Stimulated activated CD4-positive, alpha-beta T cell treated with anti-CD3 and anti-CD28 coated beads, Interleukin-1b, Interleukin-23, amount 100 ng/mL, for 48 hours (primary cell): ENCODE results near the gene SOX8.

ENCODE experiments used
- DNase-seq: peaks from one replicate; pipeline ENCODE4 v3.0.0-alpha.2; 2020

Gene SOX8

GRCh38 chr16:988471-989353 lies 7.1 kb downstream of the SOX8 start:
- no peak for DNase-seq

DNA sequence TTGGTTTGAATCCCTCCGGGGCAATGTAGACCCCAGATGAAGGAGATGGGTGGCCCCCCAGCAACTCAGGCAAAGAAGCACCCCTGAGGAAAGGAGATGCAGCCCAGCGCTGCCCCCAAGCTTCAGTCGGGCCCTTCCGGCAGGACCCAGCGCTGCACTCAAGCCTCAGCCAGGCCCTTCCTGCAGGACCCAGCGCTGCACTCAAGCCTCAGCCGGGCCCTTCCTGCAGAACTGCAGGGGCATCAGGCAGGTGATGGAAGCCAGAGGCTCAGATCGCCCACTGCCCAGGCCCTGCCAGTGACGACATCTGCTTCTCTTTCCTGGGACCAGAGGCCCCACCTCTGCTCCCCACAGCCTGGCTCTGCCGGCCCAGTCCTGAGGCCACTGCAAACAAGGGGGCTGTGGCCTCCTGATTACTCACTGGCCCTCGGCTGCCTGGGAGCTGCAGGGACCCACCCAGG lies 7.8 kb downstream of the SOX8 start:
- no peak for DNase-seq

DNA sequence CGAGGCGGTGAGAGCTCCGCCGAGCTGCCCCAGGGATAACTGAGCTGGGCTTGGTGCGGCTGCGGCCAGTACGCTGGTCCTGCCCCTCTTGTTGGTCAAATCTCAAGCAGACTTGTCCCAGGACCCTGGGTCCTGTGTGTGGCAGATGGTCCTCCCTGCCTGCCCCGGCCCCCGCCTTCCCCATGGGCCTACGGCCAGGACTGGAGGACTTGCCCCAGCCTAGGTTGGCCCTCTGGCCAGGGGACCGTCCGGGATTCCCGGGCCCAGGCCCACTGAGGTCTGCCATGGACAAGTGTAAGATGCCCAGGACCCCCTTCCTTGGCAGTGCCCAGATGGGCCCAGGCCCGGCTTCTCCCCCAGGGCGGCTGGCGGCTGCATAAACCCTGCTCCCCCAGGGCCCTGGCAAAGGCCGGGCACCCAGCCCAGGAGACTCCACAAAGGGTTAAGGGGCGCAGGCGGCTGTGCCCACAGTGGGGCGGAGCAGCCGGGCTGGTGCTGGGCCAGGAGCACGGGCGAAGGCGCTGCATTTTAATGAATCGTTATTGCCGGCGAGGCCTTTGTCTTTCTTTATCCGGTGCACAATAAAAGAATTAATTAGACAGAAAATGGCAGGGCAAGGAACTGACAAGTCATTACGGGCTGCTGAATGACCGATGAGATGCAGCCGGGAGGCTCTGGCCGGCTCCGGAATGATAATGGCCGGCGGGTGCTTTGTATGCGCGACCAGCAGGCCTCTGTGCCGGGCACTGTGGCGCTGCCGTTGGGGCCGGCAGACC lies 9.1 kb downstream of the SOX8 start:
- no peak for DNase-seq

GRCh38 chr16:991345-991744 lies 9.8 kb downstream of the SOX8 start:
- DNase-seq = no peak

GRCh38 chr16:991773-992172 lies 10.2 kb downstream of the SOX8 start:
- no peak for DNase-seq

GRCh38 chr16:993731-994130 lies 12.2 kb downstream of the SOX8 start:
- DNase-seq = no peak

- no peak for DNase-seq
Measured at GRCh38 chr16:995087-995486, 13.5 kb downstream of the SOX8 start.

DNA sequence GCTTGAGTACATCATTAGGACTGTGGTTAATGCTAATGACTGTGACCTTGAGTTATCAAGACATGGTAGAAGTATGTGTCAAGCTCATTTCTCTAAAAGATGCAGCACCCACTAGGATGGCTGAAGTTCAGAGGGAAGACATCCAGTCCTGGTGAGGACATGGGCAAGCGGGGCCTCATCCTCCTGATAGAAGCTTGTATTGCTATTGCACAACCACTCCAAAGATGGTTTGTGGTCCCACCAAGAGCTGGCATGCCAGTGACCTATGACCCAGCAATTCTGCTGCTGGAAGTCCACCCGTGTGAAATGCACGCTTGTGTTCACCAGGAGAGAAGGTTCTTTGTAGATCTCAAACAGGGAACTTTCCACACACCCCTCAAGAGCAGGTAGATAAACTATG lies 14.2 kb downstream of the SOX8 start:
- no peak for DNase-seq

GRCh38 chr16:996681-997080 lies 15.1 kb downstream of the SOX8 start:
- no peak for DNase-seq

GRCh38 chr16:997440-998051 lies 16.0 kb downstream of the SOX8 start:
- DNase-seq = peak; percentile 43

DNA sequence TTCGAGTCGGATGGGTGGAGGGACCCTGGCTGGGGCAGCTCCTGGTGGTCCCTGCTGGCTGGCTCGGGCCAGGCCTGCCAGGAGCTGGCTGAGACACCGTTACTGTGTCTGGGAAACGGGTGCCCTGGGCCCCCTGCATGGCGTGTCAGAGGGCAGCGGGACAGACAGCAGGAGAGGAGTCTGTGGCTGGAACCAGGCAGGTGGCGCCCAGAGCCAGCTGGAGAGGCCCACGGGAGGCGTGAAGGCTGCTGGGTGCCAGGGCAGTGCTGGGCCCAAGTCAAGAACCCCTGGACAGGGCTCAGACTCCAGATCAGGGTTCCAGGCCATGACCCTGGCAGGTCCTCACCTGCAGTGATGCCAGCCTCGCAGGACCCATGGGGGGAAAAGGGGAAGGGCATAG lies 16.6 kb downstream of the SOX8 start:
- no peak for DNase-seq

DNA sequence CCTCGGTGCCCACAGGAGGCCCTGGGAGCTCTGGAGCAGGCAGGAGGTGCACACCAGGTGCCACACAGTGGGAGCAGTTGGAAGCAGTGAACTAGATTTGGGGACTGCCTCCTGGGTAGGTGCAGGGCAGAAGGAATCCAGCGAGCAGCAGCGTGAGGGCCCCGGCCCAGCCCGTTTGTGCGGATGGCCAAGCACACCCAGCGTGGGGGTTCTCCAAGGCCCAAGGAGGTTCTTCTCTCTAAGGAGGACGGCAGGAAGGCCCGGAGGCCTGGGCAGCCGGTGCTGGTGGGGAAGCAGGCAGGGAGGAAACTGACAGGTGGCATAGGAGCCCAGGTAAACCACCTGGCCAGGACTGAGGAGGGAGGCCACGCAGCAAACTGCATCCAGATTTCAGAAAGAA lies 17.0 kb downstream of the SOX8 start:
- no peak for DNase-seq

- DNase-seq = no peak
Measured at GRCh38 chr16:999677-1000076, 18.1 kb downstream of the SOX8 start.

GRCh38 chr16:1000608-1001007 lies 19.0 kb downstream of the SOX8 start:
- no peak for DNase-seq

DNA sequence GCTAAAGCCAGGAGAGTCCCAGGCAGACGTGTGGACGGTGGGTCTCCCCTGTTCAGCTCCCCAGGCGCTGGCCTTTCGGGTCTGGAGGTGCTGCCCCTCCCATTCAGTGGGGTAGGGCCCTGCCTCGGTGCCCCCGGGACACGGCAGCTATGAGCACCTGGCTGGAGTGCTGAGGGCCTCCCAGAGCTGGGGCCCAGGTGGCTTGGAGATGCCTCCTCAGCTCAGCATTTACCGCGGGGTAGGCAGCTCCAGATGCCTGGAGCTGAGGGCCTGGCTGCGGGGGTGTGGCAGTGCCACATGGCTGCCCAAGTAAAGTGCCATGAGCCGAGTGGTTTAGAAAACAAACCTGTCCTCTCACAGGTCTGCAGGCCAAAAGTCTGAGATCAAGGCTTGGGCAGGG lies 19.5 kb downstream of the SOX8 start:
- no peak for DNase-seq

GRCh38 chr16:1002399-1003166 lies 21.0 kb downstream of the SOX8 start:
- DNase-seq = peak; percentile 87

- peak; percentile 61 for DNase-seq
Measured at GRCh38 chr16:1003391-1004347, 22.1 kb downstream of the SOX8 start.

GRCh38 chr16:1005286-1005685 lies 23.7 kb downstream of the SOX8 start:
- no peak for DNase-seq

DNA sequence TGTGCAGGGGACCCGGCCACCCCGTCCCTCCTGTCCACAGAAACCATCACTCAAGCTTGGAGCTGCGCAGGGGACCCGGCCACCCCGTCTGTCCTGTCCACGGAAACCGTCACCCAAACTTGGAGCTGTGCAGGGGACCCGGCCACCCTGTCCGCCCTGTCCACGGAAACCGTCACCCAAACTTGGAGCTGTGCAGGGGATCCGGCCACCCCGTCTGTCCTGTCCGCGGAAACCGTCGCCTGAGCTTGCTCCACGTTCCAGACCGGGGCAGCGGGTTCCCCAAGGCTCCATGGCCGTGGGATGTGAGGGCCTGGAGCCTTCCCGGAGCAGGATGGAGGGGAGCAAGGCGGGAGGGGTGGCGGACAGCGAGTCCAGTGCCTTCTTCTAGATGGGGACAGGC lies 25.2 kb downstream of the SOX8 start:
- no peak for DNase-seq

DNA sequence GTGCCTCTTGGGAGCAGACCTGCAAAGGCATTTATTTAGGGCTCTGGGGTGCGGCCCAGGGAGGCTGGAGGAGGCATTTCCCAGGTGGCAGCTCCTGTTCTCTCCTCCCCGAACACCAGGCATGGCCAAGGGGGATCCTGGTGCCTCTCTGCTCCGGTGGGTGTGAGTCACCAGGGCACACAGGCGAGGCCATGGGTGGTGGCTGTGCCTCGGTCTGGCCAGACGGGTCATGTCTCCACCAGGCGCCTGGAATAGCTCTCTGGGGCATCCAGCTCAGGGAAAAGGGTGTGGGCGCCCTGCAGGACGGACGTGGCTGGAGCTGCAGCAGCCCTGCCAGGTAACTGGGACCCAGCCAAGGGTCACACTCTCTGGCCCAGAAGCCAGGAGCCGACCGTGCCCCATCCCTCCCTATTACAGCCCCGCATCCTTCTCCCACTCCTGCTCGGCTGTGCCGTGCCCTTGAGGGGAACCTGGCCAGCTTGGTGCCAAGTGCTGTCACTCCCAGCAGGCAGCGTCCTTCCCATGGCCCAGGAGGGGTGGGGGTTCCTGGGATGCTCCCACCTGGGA lies 25.8 kb downstream of the SOX8 start:
- DNase-seq = no peak

GRCh38 chr16:1008085-1008484 lies 26.5 kb downstream of the SOX8 start:
- DNase-seq = no peak
